Upper lobe of left lung (tissue), 4 donors: ENCODE measurements around the gene FRMD5.

Experiments
- CTCF ChIP-seq, 6 experiments: fragments of 450-650 bp in 4 of 6; fragments of 200-600 bp in 2 of 6; sonication (generic) in 2 of 6; IDR thresholded peaks; one replicate each; pipeline ENCODE4 v1.5.1; 2016 to 2019; ENCODE audit warnings: antibody characterized with exemption in 6 of 6
- EP300 ChIP-seq, 4 donors: sonication (generic); formaldehyde crosslinking; IDR thresholded peaks; one replicate each; pipeline ENCODE4 v1.5.1; 2017; ENCODE audit warnings: antibody characterized with exemption in 4 of 4, control low read depth in 2 of 4
- POLR2A ChIP-seq, 4 donors: fragments of 450-650 bp; IDR thresholded peaks; one replicate each; pipeline ENCODE4 v1.5.1; 2016 to 2017; ENCODE audit warnings: antibody characterized with exemption in 4 of 4, mild to moderate bottlenecking in 2 of 4

- TF ChIP-seq POLR2A (IDR thresholded peaks at IDR 0.05) (no peak), CTCF (IDR thresholded peaks at IDR 0.05) (no peak), EP300 (IDR thresholded peaks at IDR 0.05) (no peak)
Measured at GRCh38 chr15:44173813-44174212, 21.3 kb downstream of the FRMD5 start.
